ENCODE results near the gene ARSB.

The ARSB gene

DNA sequence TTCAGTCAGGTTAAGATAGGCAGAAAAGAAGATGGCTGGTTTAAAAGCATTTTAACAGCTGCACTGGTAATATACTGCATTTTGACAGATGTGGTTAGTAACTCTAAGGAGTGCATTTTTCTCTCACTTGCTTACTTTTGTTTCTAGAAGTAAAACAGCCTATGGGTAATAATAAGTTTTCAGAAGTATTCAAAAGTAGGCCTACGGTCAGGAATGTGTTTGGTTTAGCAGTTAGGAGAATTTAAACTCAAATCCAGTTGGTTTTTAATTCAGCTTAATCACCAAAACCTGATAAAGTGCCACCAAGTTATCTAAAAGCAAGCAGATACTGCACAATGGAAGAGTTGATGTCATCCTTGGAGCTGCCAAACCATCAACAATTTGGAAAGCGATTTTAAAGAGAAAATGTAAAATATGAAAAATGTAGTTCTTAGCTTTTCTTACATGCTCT lies 160.3 kb downstream of the ARSB start:
- TF ChIP-seq GABPA (IDR thresholded peaks at IDR 0.05; ENCODE audit: low read depth) (no peak), SPI1 (IDR thresholded peaks at IDR 0.05; ENCODE audit: borderline replicate concordance, low read depth) (no peak), POLR2AphosphoS5 (IDR thresholded peaks at IDR 0.05; ENCODE audit: low read depth) (no peak)
- TF ChIP-seq, protein P1, sequence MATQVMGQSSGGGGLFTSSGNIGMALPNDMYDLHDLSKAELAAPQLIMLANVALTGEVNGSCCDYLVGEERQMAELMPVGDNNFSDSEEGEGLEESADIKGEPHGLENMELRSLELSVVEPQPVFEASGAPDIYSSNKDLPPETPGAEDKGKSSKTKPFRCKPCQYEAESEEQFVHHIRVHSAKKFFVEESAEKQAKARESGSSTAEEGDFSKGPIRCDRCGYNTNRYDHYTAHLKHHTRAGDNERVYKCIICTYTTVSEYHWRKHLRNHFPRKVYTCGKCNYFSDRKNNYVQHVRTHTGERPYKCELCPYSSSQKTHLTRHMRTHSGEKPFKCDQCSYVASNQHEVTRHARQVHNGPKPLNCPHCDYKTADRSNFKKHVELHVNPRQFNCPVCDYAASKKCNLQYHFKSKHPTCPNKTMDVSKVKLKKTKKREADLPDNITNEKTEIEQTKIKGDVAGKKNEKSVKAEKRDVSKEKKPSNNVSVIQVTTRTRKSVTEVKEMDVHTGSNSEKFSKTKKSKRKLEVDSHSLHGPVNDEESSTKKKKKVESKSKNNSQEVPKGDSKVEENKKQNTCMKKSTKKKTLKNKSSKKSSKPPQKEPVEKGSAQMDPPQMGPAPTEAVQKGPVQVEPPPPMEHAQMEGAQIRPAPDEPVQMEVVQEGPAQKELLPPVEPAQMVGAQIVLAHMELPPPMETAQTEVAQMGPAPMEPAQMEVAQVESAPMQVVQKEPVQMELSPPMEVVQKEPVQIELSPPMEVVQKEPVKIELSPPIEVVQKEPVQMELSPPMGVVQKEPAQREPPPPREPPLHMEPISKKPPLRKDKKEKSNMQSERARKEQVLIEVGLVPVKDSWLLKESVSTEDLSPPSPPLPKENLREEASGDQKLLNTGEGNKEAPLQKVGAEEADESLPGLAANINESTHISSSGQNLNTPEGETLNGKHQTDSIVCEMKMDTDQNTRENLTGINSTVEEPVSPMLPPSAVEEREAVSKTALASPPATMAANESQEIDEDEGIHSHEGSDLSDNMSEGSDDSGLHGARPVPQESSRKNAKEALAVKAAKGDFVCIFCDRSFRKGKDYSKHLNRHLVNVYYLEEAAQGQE (IDR thresholded peaks at IDR 0.05; ENCODE audit: insufficient replicate concordance, low read depth): no peak
- TF ChIP-seq, protein P2, sequence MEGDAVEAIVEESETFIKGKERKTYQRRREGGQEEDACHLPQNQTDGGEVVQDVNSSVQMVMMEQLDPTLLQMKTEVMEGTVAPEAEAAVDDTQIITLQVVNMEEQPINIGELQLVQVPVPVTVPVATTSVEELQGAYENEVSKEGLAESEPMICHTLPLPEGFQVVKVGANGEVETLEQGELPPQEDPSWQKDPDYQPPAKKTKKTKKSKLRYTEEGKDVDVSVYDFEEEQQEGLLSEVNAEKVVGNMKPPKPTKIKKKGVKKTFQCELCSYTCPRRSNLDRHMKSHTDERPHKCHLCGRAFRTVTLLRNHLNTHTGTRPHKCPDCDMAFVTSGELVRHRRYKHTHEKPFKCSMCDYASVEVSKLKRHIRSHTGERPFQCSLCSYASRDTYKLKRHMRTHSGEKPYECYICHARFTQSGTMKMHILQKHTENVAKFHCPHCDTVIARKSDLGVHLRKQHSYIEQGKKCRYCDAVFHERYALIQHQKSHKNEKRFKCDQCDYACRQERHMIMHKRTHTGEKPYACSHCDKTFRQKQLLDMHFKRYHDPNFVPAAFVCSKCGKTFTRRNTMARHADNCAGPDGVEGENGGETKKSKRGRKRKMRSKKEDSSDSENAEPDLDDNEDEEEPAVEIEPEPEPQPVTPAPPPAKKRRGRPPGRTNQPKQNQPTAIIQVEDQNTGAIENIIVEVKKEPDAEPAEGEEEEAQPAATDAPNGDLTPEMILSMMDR (IDR thresholded peaks at IDR 0.05; ENCODE audit: insufficient read depth, low read length): no peak
- H3K27ac ChIP-seq (replicated peaks): no peak overlapping the region
- DNase-seq (ENCODE audit: low read depth in 1 of 2, low spot score in 1 of 2): no peak
- no peak overlapping the region for H3K4me3 ChIP-seq (replicated peaks; ENCODE audit: insufficient read depth, low read length)
- no peaks in the 10 kb centered on the region for H3K27me3 ChIP-seq (ENCODE audit: insufficient read depth, poor library complexity, severe bottlenecking)

DNA sequence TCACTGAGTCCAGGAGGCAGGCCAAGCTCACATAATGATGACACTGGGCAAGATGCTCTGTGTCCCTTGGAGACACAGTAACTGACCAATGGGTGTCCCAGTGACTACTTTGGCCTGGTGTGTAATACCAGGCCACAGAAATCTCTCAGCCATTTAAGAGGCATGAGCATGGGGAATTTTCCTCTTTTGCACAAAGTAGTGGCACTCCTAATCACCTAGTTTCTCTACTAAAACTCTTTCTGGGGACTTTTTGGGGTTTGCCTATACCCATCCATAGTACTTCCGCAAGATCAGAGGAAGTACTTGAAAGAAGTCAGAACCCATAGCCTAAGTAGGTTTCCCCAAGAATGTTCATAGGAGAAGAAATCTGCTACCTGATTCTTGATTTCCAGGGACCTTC lies 161.9 kb downstream of the ARSB start:
- DNase-seq (ENCODE audit: low read depth in 1 of 2, low spot score in 1 of 2): no peak
- no peak overlapping the region for H3K4me3 ChIP-seq (replicated peaks; ENCODE audit: insufficient read depth, low read length)
- no peak overlapping the region for H3K27ac ChIP-seq (replicated peaks)
- H3K27me3 ChIP-seq (ENCODE audit: insufficient read depth, poor library complexity, severe bottlenecking): no peaks in the 10 kb centered on the region
- TF ChIP-seq, protein P2 (IDR thresholded peaks at IDR 0.05; ENCODE audit: insufficient read depth, low read length): no peak
- TF ChIP-seq POLR2AphosphoS5 (IDR thresholded peaks at IDR 0.05; ENCODE audit: low read depth) (no peak), GABPA (IDR thresholded peaks at IDR 0.05; ENCODE audit: low read depth) (no peak), SPI1 (IDR thresholded peaks at IDR 0.05; ENCODE audit: borderline replicate concordance, low read depth) (no peak)
- TF ChIP-seq, protein P1 (IDR thresholded peaks at IDR 0.05; ENCODE audit: insufficient replicate concordance, low read depth): no peak

DNA sequence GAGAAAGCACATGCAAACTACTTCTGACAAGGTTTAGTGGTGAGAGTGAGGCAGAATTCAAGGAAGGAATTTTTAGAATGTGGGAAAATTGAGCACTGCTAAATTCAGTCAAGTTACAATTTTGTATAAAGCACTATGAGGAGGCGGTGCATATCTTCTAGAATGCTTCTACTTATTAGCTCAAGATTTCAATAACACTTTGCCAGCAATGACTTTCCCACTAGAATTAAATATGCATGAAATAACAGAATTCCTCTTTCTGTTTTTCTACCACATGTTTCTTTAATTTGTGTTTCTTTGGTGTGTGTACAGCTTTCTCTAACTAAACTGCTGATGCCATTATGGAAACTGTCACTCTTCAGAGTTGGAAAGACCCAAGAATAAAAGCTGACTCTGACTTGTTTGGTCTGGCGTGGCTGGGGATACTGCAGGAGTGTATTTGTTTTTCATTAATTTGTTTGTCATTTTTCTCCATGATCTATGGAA lies 163.5 kb downstream of the ARSB start:
- TF ChIP-seq POLR2AphosphoS5 (IDR thresholded peaks at IDR 0.05; ENCODE audit: low read depth) (no peak), SPI1 (IDR thresholded peaks at IDR 0.05; ENCODE audit: borderline replicate concordance, low read depth) (no peak), GABPA (IDR thresholded peaks at IDR 0.05; ENCODE audit: low read depth) (no peak)
- TF ChIP-seq, protein P1 (IDR thresholded peaks at IDR 0.05; ENCODE audit: insufficient replicate concordance, low read depth): no peak
- TF ChIP-seq, protein P2 (IDR thresholded peaks at IDR 0.05; ENCODE audit: insufficient read depth, low read length): no peak
- Histone ChIP-seq H3K27ac (replicated peaks) (no peak overlapping the region), H3K27me3 (ENCODE audit: insufficient read depth, poor library complexity, severe bottlenecking) (no peaks in the 10 kb centered on the region), H3K4me3 (replicated peaks; ENCODE audit: insufficient read depth, low read length) (no peak overlapping the region)
- no peak for DNase-seq (ENCODE audit: low read depth in 1 of 2, low spot score in 1 of 2)
